Measurements from ENCODE around the gene MGAT3. TPM values are rescaled to one million over a fixed set of nuclear protein-coding genes. Genes with fewer than 3 reads are reported as not detected.

Gene MGAT3
- total and polyA plus RNA-seq, 2 of the 8 experiments (the other 6 are each of a cell fraction or from before 2014, with no cell fraction given): 4.3 to 9.2 TPM

DNA sequence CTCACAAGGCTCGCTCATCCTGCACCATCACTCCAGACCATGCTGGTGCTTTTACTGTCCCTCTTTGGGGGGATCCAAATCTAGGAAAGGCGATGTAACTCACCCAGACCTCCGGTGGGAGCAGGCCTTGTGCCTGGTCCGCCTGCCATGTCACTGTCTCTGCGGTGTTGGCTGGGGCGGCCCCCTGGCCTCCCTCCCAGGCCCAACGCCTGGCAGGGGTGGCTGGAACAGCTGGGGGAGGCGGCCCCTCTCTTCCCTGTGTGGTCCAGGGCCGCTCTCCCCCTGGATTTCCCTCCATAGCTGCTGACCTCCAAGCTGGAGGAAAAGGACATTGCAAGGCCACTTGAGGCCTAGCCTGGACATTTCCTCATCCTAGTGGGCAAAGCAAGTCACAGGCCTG is 11.1 kb upstream of the MGAT3 start:
- Histone ChIP-seq H3K23ac (ENCODE audit: insufficient read length) (no peak overlapping the region), H3K9me3 (ENCODE audit: insufficient read depth in 2 of 2, low read depth in 1 of 2, low read length in 1 of 2) (no peaks in the 10 kb centered on the region), H2BK15ac (ENCODE audit: low read length) (peak overlapping the region; percentile 50; the same call in 1 of the 2 replicates), H2AK5ac (ENCODE audit: low read depth, low read length) (no peak overlapping the region), H3K4me3 (ENCODE audit: extremely low read depth in 1 of 4, insufficient read depth in 2 of 4, low read depth in 3 of 4, low read length in 4 of 4) (no peak overlapping the region), H2BK20ac (ENCODE audit: low read length) (peak overlapping the region; percentile 75; the same call in 1 of the 2 replicates), H3K23me2 (ENCODE audit: low read depth, low read length) (peaks cover 4% of the 10 kb centered on the region; the same call in 1 of the 2 replicates), H3K4ac (replicated peaks; ENCODE audit: insufficient read length, low read depth, low read length) (no peak overlapping the region), H4K91ac (replicated peaks; ENCODE audit: insufficient read length, low read length) (peak overlapping the region; percentile 84), H2BK12ac (ENCODE audit: low read depth, low read length) (peak overlapping the region; percentile 53; the same call in 1 of the 2 replicates), H2BK120ac (replicated peaks; ENCODE audit: low read depth, low read length) (no peak overlapping the region), H2BK5ac (ENCODE audit: low read depth, low read length) (peak overlapping the region; percentile 77; the same call in 1 of the 2 replicates), H3K27ac (ENCODE audit: low read depth, low read length) (no peak overlapping the region), H3K79me2 (ENCODE audit: control insufficient read depth in 1 of 2, insufficient read depth in 2 of 2, low read length in 2 of 2) (no peaks in the 10 kb centered on the region), H3K14ac (ENCODE audit: insufficient read length) (no peak overlapping the region), H3K56ac (replicated peaks; ENCODE audit: insufficient read length, low read depth, low read length) (no peak overlapping the region), H2AFZ (ENCODE audit: low read length) (no peak overlapping the region), H4K5ac (ENCODE audit: insufficient read length, low read depth, low read length) (no peak overlapping the region), H3K79me1 (ENCODE audit: low read depth, low read length) (no peaks in the 10 kb centered on the region; the same call in 1 of the 2 replicates), H4K20me1 (replicated peaks in 1 of 2; ENCODE audit: control insufficient read depth in 1 of 2, insufficient read depth in 2 of 2, low read length in 2 of 2) (no peaks in the 10 kb centered on the region), H3K4me2 (ENCODE audit: insufficient read depth in 1 of 2, low read depth in 2 of 2, low read length in 2 of 2) (no peak overlapping the region), H4K8ac (ENCODE audit: extremely low read depth, insufficient read depth, low read length) (peak overlapping the region; percentile 35; the same call in 1 of the 2 replicates), H3K9ac (replicated peaks in 1 of 4; ENCODE audit: extremely low read depth in 1 of 4, low read depth in 3 of 4, low read length in 3 of 4) (no peak overlapping the region), H3K36me3 (ENCODE audit: control insufficient read depth in 2 of 4, insufficient read depth in 4 of 4, low read length in 3 of 4) (no peaks in the 10 kb centered on the region), H3K18ac (ENCODE audit: extremely low read depth, low read length) (peak overlapping the region; percentile 16), H3K27me3 (replicated peaks in 1 of 4; ENCODE audit: control insufficient read depth in 3 of 4, extremely low read depth in 1 of 4, insufficient read depth in 3 of 4, low read length in 3 of 4) (no peaks in the 10 kb centered on the region; a peak in 2 of 7 replicates), H3K4me1 (replicated peaks in 1 of 4; ENCODE audit: control insufficient read depth in 3 of 4, insufficient read depth in 4 of 4, low read length in 3 of 4) (peaks cover 0 to 8% (median 6%) of the 10 kb centered on the region in 4 experiments; a peak in 6 of 7 replicates)
- DNase-seq (ENCODE audit: low read depth in 1 of 2, low spot score in 2 of 2) (no peak), FAIRE-seq (no peak)
- CTCF ChIA-PET (ENCODE audit: partially characterized antibody): interaction anchor here (0.8 to 3.7 kb wide), 10 partner anchors 9 to 103 kb away, joined by 3 to 13 read pairs (median 3); no protein-coding TSS in a partner anchor
- POLR2A ChIA-PET (ENCODE audit: partially characterized antibody): interaction anchor here (1.4 to 3.4 kb wide), 5 partner anchors 17 to 131 kb away, joined by 3 to 16 read pairs (median 5); partner anchors contain the start of genes ATF4 and RPL3
- WGBS, 2 experiments (ENCODE audit: extremely low coverage in 1 of 2, insufficient coverage in 1 of 2, insufficient read length in 1 of 2, insufficient replicate concordance in 2 of 2, low coverage in 1 of 2, low lambda C conversion rate in 2 of 2, missing lambda C conversion rate in 1 of 2): 85% methylated on average over 9 of the region's 9 CpGs; no CpG with 5 or more reads in 1 of the 2 experiments
- no peak for TF ChIP-seq RNF2 (IDR thresholded peaks at IDR 0.05; ENCODE audit: borderline replicate concordance, low read depth, low read length, missing control alignments, poor library complexity, severe bottlenecking)

Data from H1 (cell line).